ENCODE measurements around the gene USP10. TPM values are rescaled to one million over a fixed set of nuclear protein-coding genes. Genes with fewer than 3 reads are reported as not detected.

The USP10 gene
- total RNA-seq, 2 experiments from 2014 or later = 65.9 to 134 TPM

GRCh38 chr16:84662471-84662870, 37.3 kb upstream of the USP10 start:
- Histone ChIP-seq H2AFZ (ENCODE audit: low read length) (no peak overlapping the region), H3K79me2 (ENCODE audit: insufficient read depth, low read depth, low read length) (no peaks in the 10 kb centered on the region), H3K36me3 (ENCODE audit: insufficient read depth, low read length) (peaks cover 89% of the 10 kb centered on the region), H4K20me1 (ENCODE audit: insufficient read depth, low read length) (no peaks in the 10 kb centered on the region), H3K9me2 (ENCODE audit: insufficient read depth, low read length) (no peaks in the 10 kb centered on the region), H3K4me2 (ENCODE audit: low read length) (no peak overlapping the region), H3K9me3 (ENCODE audit: low read length) (no peaks in the 10 kb centered on the region), H3K4me1 (ENCODE audit: insufficient read depth, low read length, poor library complexity, severe bottlenecking) (peaks cover 26% of the 10 kb centered on the region), H3K4me3 (ENCODE audit: low read depth, low read length, poor library complexity, severe bottlenecking) (no peak overlapping the region), H3K27ac (ENCODE audit: low read depth, low read length, poor library complexity, severe bottlenecking) (no peak overlapping the region)
- POLR2A ChIA-PET = interaction anchor here (2.2 to 3.3 kb wide), 2 partner anchors 21 to 39 kb away, joined by 9 to 12 read pairs; no protein-coding TSS in a partner anchor
- no peak for DNase-seq (ENCODE audit: low spot score)
- intact Hi-C loops (cut with micrococcal nuclease; ENCODE audit: unreplicated experiment) = no loop called here
- TF ChIP-seq CTCF (conservative IDR thresholded peaks at IDR 0.05; ENCODE audit: low read length) (no peak), EZH2phosphoT487 (IDR thresholded peaks at IDR 0.05; ENCODE audit: borderline replicate concordance, low read depth, low read length) (no peak)
- CTCF ChIA-PET (ENCODE audit: unreplicated experiment) = interaction anchor here (0.6 kb wide), 1 partner anchor 10 kb away, joined by 3 read pairs; no protein-coding TSS in a partner anchor
- no TSS peak for BruUV-seq (replicated peaks)

DNA sequence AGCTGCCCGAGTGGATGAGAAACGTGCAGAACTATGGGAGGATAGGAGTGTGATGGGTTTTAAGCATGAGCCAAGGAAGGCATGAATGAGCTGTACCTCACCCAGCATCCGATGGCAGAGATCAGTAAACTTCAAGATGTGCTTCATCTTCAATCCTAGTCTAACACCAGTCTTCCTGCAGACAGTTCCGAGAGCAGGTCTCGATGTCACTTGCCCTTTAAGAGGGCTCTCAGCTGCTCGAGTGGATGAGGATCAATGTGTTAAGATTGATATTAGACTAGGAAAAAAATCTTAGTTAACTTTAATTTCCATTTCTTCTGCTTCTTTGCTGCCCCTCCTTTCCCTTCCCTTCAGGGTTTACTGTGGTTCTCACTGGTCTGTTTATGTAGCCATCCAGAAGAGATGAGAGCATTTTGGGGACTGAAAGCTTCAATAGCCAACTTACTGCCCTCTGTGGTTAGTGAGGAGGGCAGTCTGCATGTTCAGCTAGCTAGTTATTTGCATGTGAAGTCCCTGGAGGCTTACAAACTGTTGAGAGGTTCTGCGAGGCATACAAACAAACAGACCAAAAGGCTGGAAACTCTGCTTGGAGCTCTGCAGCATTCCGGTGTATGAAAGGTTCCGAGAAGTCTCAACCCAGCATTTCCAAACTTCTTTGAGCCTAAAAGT, 36.2 kb upstream of the USP10 start:
- H3K27ac ChIP-seq (ENCODE audit: low read depth, low read length, poor library complexity, severe bottlenecking) = peak overlapping the region; percentile 53
- ChIA-PET CTCF (ENCODE audit: unreplicated experiment) (interaction anchor here (0.6 to 1.3 kb wide), 4 partner anchors 9 to 477 kb away, joined by 3 to 7 read pairs (median 5); partner anchors contain the start of gene TAF1C), POLR2A (interaction anchor here (0.5 to 3.3 kb wide), 7 partner anchors 8 to 67 kb away, joined by 3 to 12 read pairs (median 5); no protein-coding TSS in a partner anchor)
- peaks cover 78% of the 10 kb centered on the region for H3K36me3 ChIP-seq (ENCODE audit: insufficient read depth, low read length)
- intact Hi-C loops (cut with micrococcal nuclease; ENCODE audit: unreplicated experiment) = no loop called here
- no peaks in the 10 kb centered on the region for H3K9me2 ChIP-seq (ENCODE audit: insufficient read depth, low read length)
- H3K4me2 ChIP-seq (ENCODE audit: low read length) = peak overlapping the region; percentile 64
- no peaks in the 10 kb centered on the region for H4K20me1 ChIP-seq (ENCODE audit: insufficient read depth, low read length)
- H3K4me1 ChIP-seq (ENCODE audit: insufficient read depth, low read length, poor library complexity, severe bottlenecking) = peaks cover 26% of the 10 kb centered on the region
- peak; percentile 76 for DNase-seq (ENCODE audit: low spot score)
- H3K4me3 ChIP-seq (ENCODE audit: low read depth, low read length, poor library complexity, severe bottlenecking) = peak overlapping the region; percentile 42
- H3K79me2 ChIP-seq (ENCODE audit: insufficient read depth, low read depth, low read length) = no peaks in the 10 kb centered on the region
- H2AFZ ChIP-seq (ENCODE audit: low read length) = no peak overlapping the region
- TF ChIP-seq CTCF (conservative IDR thresholded peaks at IDR 0.05; ENCODE audit: low read length) (peak; percentile 37; the same call in 1 of the 2 replicates), EZH2phosphoT487 (IDR thresholded peaks at IDR 0.05; ENCODE audit: borderline replicate concordance, low read depth, low read length) (no peak)
- BruUV-seq (replicated peaks) = no TSS peak
- H3K9me3 ChIP-seq (ENCODE audit: low read length) = no peaks in the 10 kb centered on the region

DNA sequence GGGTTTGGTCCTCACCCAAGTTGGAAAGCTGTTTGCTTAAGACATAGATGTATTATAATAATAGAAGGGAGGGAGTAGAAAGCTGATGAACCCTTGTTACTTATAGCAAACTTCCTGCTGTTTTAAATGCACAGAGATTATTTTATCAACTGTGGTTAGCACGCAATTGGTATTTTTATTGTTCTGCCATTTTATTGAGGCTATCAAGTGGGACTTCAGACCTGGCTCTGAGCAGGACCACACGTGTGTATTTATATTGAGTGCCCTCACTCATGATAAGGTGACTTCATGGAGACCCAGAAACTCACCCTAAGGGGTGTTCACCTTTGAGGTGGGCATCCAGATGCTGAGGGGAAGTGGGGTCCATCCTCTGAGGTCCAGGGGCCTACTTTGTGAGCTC, 34.4 kb upstream of the USP10 start:
- no peaks in the 10 kb centered on the region for H3K79me2 ChIP-seq (ENCODE audit: insufficient read depth, low read depth, low read length)
- POLR2A ChIA-PET = interaction anchor here (3.3 kb wide), 1 partner anchor 36 kb away, joined by 12 read pairs; no protein-coding TSS in a partner anchor
- H3K4me2 ChIP-seq (ENCODE audit: low read length) = no peak overlapping the region
- H3K4me1 ChIP-seq (ENCODE audit: insufficient read depth, low read length, poor library complexity, severe bottlenecking) = peaks cover 26% of the 10 kb centered on the region
- no peak overlapping the region for H3K4me3 ChIP-seq (ENCODE audit: low read depth, low read length, poor library complexity, severe bottlenecking)
- no TSS peak for BruUV-seq (replicated peaks)
- no peak for DNase-seq (ENCODE audit: low spot score)
- CTCF ChIA-PET (ENCODE audit: unreplicated experiment) = interaction anchor here (0.6 to 1.1 kb wide), 2 partner anchors 21 to 44 kb away, joined by 3 read pairs; no protein-coding TSS in a partner anchor
- no peak overlapping the region for H3K27ac ChIP-seq (ENCODE audit: low read depth, low read length, poor library complexity, severe bottlenecking)
- intact Hi-C loops (cut with micrococcal nuclease; ENCODE audit: unreplicated experiment) = no loop called here
- no peaks in the 10 kb centered on the region for H4K20me1 ChIP-seq (ENCODE audit: insufficient read depth, low read length)
- no peaks in the 10 kb centered on the region for H3K9me2 ChIP-seq (ENCODE audit: insufficient read depth, low read length)
- no peak overlapping the region for H2AFZ ChIP-seq (ENCODE audit: low read length)
- H3K36me3 ChIP-seq (ENCODE audit: insufficient read depth, low read length) = peaks cover 62% of the 10 kb centered on the region
- no peak for TF ChIP-seq EZH2phosphoT487 (IDR thresholded peaks at IDR 0.05; ENCODE audit: borderline replicate concordance, low read depth, low read length)
- no peak for TF ChIP-seq CTCF (conservative IDR thresholded peaks at IDR 0.05; ENCODE audit: low read length)
- H3K9me3 ChIP-seq (ENCODE audit: low read length) = no peaks in the 10 kb centered on the region

Measured in OCI-LY7 (cell line).